ENCODE results near the gene MBNL2. TPM values are rescaled to one million over a fixed set of nuclear protein-coding genes. Genes with fewer than 3 reads are reported as not detected.

The MBNL2 gene
- total RNA-seq, 1 donor from 2014 or later, result 41.0 TPM

DNA sequence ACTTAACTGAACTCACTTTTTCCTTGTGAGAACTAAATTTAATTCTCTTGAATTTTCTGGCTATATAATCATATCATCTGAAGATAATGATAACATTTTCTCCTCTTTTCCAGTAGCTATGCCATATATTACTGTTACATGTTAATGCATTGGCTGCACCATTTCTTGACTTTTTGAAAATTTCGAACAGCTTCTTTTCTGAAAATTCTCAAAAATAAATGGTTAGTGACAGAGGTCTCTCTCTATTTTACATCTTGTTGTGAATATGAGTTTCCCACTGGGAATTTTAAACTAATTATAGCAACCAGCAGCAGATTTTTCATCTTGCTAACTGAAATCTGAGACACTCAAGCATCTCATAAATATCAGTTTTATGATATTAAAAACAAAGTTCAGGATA lies 30.6 kb downstream of the MBNL2 start:
- DNase-seq (ENCODE audit: low read depth in 2 of 2), result no peak

- DNase-seq (ENCODE audit: low read depth in 2 of 2), result no peak
Observed at GRCh38 chr13:97253581-97254293, 31.6 kb downstream of the MBNL2 start.

- DNase-seq (ENCODE audit: low read depth in 2 of 2), result peak in 1 of 2 donors; percentile 65
Observed at GRCh38 chr13:97254816-97255215, 32.7 kb downstream of the MBNL2 start.

- no peak for DNase-seq (ENCODE audit: low read depth in 2 of 2)
Observed at GRCh38 chr13:97255515-97256021, 33.4 kb downstream of the MBNL2 start.

DNA sequence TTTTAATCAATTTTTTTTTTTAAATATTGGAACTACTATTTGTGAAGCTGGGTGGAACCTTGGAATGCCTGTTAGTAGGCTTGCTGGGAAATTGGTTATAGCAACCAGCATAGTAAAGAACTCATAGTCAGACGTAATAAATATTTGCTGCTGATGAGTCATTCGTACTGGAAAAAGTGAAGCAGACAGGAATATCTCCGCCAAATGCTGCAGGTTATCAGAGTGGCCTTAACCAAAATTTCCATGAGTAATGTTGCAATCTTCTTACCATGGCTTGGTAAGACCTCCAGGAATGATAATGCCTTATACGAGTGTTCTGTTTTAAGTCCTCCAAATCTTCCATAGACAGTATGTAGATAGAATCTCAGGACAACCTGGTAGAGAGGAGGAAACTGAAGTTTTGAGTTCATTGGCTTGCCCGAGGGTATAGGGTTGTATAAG lies 34.2 kb downstream of the MBNL2 start:
- peak; percentile 96 for DNase-seq (ENCODE audit: low read depth in 2 of 2)

GRCh38 chr13:97257228-97257755 lies 35.2 kb downstream of the MBNL2 start:
- no peak for DNase-seq (ENCODE audit: low read depth in 2 of 2)

GRCh38 chr13:97257800-97258799 lies 36.0 kb downstream of the MBNL2 start:
- DNase-seq (ENCODE audit: low read depth in 2 of 2), result peak; percentile 72 to 98

GRCh38 chr13:97258801-97259200 lies 36.7 kb downstream of the MBNL2 start:
- no peak for DNase-seq (ENCODE audit: low read depth in 2 of 2)

- no peak for DNase-seq (ENCODE audit: low read depth in 2 of 2)
Observed at GRCh38 chr13:97259410-97259797, 37.3 kb downstream of the MBNL2 start.

- DNase-seq (ENCODE audit: low read depth in 2 of 2), result peak in 1 of 2 donors; percentile 90
Observed at GRCh38 chr13:97259798-97260714, 37.9 kb downstream of the MBNL2 start.

DNA sequence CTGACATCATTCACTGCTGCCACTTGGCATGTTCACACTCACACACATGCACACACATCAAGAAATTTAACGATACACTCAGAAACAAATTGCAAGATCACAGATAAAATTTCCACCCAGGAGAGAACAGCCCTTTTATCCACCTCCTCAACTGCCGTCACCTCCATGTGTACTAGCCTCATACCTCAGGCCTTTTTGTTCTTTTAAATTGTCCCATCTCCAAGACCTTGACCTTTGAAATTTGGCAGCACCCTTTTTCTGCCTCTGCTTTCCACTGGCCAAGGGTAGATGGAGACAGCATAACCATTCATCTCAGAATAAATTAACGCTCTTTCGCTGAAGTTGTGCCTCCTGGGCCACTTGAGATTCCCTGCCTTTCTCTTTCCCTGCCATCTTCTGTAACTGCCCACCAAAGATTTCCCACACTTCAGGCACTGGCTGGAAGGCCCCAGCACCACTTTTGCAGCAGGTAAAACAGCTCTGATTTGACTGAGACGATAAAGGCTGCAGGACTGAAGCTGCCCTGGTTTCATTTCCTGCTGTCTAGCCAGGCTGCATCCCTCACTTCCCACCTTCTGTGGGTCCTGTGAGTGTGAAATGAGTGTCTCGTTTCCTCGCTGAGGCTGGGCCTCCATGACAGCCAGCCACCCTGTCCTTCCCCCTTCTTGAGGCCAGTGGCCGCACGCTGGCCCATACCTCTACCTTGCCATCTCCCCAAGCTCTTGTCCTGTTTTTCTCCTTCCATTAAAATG lies 39.3 kb downstream of the MBNL2 start:
- DNase-seq (ENCODE audit: low read depth in 2 of 2), result peak in 1 of 2 donors; percentile 83

GRCh38 chr13:97262058-97262457 lies 39.9 kb downstream of the MBNL2 start:
- no peak for DNase-seq (ENCODE audit: low read depth in 2 of 2)

DNA sequence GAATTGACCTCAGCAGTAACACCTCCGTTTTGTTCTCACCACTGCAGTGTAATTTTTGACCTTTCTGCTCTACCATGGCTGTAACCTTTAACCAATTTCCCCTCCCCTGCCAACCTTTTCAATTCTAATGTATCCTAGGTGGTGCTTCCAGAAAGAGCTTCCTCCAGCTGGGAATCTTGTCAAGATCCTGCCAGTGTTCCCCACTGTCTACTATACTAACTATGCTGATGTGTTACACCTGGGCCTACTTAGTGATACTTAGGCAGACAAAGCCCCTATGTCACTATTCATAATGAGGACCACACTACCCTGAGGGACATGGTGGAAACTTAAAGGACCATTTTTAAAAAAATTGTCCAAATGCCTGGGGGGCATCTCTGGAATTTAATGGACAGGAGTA lies 41.0 kb downstream of the MBNL2 start:
- DNase-seq (ENCODE audit: low read depth in 2 of 2), result no peak

- peak in 1 of 2 donors; percentile 67 for DNase-seq (ENCODE audit: low read depth in 2 of 2)
Observed at GRCh38 chr13:97264663-97265062, 42.5 kb downstream of the MBNL2 start.

DNA sequence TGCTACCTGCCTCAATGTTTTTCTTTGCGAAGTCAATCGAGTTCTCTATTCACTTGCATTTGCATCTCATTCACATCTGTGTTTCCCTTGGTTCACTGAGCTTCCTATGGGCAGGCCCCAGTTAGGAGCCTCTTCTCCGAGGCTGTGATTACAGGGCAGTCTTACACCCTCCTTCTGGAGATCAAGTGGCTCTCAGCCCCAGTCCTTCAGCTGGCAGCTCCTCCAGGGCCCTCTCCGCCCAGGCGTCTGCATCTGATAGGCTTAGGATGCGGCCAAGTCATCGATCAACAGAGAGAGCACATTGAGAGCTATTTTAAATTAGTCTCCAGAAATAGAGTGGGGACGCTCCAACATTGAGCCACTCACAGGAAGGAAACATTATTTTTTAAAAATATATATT lies 44.2 kb downstream of the MBNL2 start:
- DNase-seq (ENCODE audit: low read depth in 2 of 2), result no peak

DNA sequence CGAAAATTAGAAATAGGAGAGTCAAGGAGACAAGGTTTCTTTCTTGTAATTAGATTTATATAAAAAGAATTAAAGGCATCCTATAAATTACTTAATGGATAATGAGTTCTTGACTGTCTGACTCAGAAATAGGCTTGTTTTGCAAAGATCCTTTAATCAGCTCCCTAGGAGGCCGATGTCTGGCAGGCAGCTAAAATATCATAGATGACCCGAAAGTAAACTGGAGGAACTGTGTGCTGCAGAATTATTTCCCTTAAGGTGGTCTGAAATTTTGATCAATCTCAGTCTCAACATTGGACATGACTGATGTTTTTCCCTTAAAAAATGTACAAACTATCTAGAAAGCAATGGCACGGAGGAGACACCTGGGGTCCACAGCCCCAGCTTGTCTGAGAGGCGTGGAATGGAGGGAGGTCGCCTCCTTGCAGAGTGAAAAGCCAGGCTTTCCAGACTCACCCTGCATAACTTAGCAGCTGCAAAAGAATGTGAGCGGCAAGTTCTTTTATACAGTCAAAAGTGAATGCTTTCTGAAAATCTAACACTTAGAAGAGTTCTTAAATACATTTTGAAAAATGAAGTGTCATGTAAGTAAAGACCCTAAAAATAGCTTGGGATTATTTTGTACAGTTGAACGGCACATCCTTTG lies 44.8 kb downstream of the MBNL2 start:
- DNase-seq (ENCODE audit: low read depth in 2 of 2), result no peak

DNA sequence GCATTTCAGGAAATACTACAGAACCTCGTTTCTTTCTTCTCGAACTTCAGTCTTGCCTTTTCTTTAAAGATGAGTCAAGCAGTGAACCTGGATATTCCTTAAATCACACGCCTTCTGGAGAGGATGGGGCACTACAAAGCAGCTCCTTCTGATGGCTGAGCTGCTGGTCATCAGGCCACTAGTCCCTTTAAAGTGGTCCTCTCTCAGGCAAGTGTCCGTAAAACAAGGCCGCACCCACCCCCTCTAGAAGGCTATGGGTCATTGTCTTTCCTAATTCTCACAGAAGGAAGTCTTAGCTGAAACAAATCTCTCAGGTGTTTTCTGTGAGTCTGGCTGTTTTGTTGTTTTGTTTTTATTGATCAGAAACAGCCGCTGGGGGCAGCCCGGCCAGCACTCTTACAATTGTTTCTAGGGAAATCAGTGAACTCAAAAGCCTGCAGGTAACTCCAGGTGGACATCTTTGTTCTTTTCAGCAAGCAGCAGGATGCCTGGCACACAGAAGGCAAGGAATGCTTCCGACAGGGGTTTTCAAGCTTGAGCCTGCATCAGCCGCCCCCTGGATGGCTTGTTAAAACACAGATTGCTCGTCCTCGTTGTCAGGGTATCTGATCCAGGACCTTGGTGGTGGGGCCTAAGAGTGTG lies 45.4 kb downstream of the MBNL2 start:
- no peak for DNase-seq (ENCODE audit: low read depth in 2 of 2)

DNA sequence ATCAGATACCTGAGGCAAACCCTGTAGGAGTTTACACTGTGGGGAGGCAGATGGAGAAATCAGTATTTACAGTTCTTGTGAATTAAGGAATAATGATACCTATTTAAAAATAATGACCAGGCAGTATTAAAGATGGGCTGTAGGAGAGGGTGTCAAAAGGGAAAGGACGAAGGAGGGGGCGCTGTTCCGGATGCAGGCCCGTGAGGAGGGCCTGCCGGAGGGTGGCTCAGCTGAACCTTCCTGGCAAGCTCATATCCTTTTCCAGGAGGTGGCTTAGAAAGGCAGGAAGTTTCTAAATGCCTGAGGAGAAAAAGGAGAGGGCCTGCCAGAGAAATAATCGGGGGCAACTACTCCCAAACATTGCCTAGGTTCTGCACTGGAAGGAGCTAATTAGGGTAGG lies 46.6 kb downstream of the MBNL2 start:
- DNase-seq (ENCODE audit: low read depth in 2 of 2), result peak in 1 of 2 donors; percentile 64

GRCh38 chr13:97269603-97270002 lies 47.5 kb downstream of the MBNL2 start:
- DNase-seq (ENCODE audit: low read depth in 2 of 2), result no peak

Measured in dermis microvascular lymphatic vessel endothelial cell (primary cell).